Measurements from ENCODE around the gene EXT2. TPM values are rescaled to one million over a fixed set of nuclear protein-coding genes. Genes with fewer than 3 reads are reported as not detected.

Gene EXT2
- total RNA-seq, 3 donors from 2014 or later (not counting 1 experiment from before 2014, with no cell fraction given): 44.2 to 50.3 (median 45.8) TPM

DNA sequence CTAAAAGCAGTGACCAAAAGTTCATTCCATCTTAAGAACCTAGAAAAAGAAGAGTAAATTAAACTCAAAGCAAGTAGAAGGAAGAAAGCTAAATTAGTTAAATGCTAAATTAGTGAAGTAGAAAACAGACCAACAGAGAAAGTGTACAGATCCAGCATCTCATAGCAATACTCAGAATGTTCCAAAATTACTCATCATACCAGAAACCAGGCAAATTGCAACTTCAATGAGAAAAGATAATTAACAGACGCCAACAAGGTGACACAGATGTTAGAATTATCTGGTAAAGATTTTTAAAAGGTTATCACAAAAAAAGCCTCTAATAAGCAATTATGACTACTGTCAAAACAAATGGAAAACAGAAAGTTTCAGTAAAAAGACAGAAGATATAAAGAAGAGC lies 117.7 kb downstream of the EXT2 start:
- intact Hi-C loops (cut with micrococcal nuclease): no loop called here
- Mint-ChIP-seq H3K9me3 (peaks cover 0 to 2% of the 10 kb centered on the region in 2 donors), H3K27me3 (ENCODE audit: low read depth in 2 of 2) (no peaks in the 10 kb centered on the region), H3K4me3 (no peak overlapping the region), H3K36me3 (peaks cover 17% of the 10 kb centered on the region), H3K27ac (no peak overlapping the region), H3K4me1 (peaks cover 4 to 15% of the 10 kb centered on the region in 2 donors)
- WGBS (ENCODE audit: insufficient coverage): no CpG with 5 or more reads among the region's 1 CpG
- Histone ChIP-seq H3K27me3 (ENCODE audit: control insufficient read depth, insufficient read depth, low read length) (no peaks in the 10 kb centered on the region), H3K9me3 (ENCODE audit: control insufficient read depth, insufficient read depth, low read length) (peaks cover 3% of the 10 kb centered on the region), H3K27ac (ENCODE audit: low read length) (no peak overlapping the region), H3K4me3 (ENCODE audit: low read length) (no peak overlapping the region), H3K36me3 (ENCODE audit: control insufficient read depth, insufficient read depth, low read length) (peaks cover 6% of the 10 kb centered on the region), H3K4me1 (ENCODE audit: control insufficient read depth, insufficient read depth, low read length) (no peaks in the 10 kb centered on the region)
- DNase-seq (no peak), ATAC-seq (no peak)
- no peak for TF ChIP-seq CTCF (IDR thresholded peaks at IDR 0.05)

- H3K27me3 Mint-ChIP-seq (ENCODE audit: low read depth in 2 of 2): no peaks in the 10 kb centered on the region
- Histone ChIP-seq H3K27me3 (ENCODE audit: control insufficient read depth, insufficient read depth, low read length) (no peaks in the 10 kb centered on the region), H3K4me1 (ENCODE audit: control insufficient read depth, insufficient read depth, low read length) (no peaks in the 10 kb centered on the region), H3K4me3 (ENCODE audit: low read length) (no peak overlapping the region), H3K36me3 (ENCODE audit: control insufficient read depth, insufficient read depth, low read length) (no peaks in the 10 kb centered on the region), H3K27ac (ENCODE audit: low read length) (no peak overlapping the region), H3K9me3 (ENCODE audit: control insufficient read depth, insufficient read depth, low read length) (no peaks in the 10 kb centered on the region)
- no peaks in the 10 kb centered on the region for H3K36me3 Mint-ChIP-seq
- H3K4me3 Mint-ChIP-seq: no peak overlapping the region
- no peak for DNase-seq
- 100% methylated on average over 1 of the region's 1 CpG for whole genome bisulfite sequencing (ENCODE audit: insufficient coverage)
- H3K4me1 Mint-ChIP-seq: peaks cover 19 to 20% of the 10 kb centered on the region in 2 donors
- H3K27ac Mint-ChIP-seq: no peak overlapping the region
- ATAC-seq: no peak
- intact Hi-C loops (cut with micrococcal nuclease): no loop called here
- TF ChIP-seq CTCF (IDR thresholded peaks at IDR 0.05): no peak
- H3K9me3 Mint-ChIP-seq: no peaks in the 10 kb centered on the region
These were observed 122.0 kb downstream of the EXT2 start for GRCh38 chr11:44217432-44217831.

- no peak for DNase-seq
- intact Hi-C loops (cut with micrococcal nuclease): no loop called here
- H3K9me3 ChIP-seq (ENCODE audit: control insufficient read depth, insufficient read depth, low read length): no peaks in the 10 kb centered on the region
- H3K4me1 ChIP-seq (ENCODE audit: control insufficient read depth, insufficient read depth, low read length): no peaks in the 10 kb centered on the region
- no peak overlapping the region for H3K4me3 ChIP-seq (ENCODE audit: low read length)
- WGBS (ENCODE audit: insufficient coverage): 97% methylated on average over 4 of the region's 4 CpGs
- TF ChIP-seq CTCF (IDR thresholded peaks at IDR 0.05): no peak
- H3K27ac Mint-ChIP-seq: no peak overlapping the region
- no peaks in the 10 kb centered on the region for H3K9me3 Mint-ChIP-seq
- H3K36me3 ChIP-seq (ENCODE audit: control insufficient read depth, insufficient read depth, low read length): no peaks in the 10 kb centered on the region
- no peaks in the 10 kb centered on the region for H3K27me3 Mint-ChIP-seq (ENCODE audit: low read depth in 2 of 2)
- no peaks in the 10 kb centered on the region for H3K27me3 ChIP-seq (ENCODE audit: control insufficient read depth, insufficient read depth, low read length)
- no peak overlapping the region for H3K27ac ChIP-seq (ENCODE audit: low read length)
- no peak overlapping the region for H3K4me3 Mint-ChIP-seq
- peaks cover 19 to 21% of the 10 kb centered on the region in 2 donors for H3K4me1 Mint-ChIP-seq
- no peaks in the 10 kb centered on the region for H3K36me3 Mint-ChIP-seq
- no peak for ATAC-seq
These were observed 124.6 kb downstream of the EXT2 start for GRCh38 chr11:44219830-44220796.

Data from natural killer cell (primary cell).